Measurements from ENCODE around the gene C1orf74. TPM values are rescaled to one million over a fixed set of nuclear protein-coding genes. Genes with fewer than 3 reads are reported as not detected.

Gene C1orf74
- 1.4 to 1.8 TPM (median 1.4 TPM) in 5 replicates for total RNA-seq (2022; extraction: Qiagen RNA extraction)

DNA sequence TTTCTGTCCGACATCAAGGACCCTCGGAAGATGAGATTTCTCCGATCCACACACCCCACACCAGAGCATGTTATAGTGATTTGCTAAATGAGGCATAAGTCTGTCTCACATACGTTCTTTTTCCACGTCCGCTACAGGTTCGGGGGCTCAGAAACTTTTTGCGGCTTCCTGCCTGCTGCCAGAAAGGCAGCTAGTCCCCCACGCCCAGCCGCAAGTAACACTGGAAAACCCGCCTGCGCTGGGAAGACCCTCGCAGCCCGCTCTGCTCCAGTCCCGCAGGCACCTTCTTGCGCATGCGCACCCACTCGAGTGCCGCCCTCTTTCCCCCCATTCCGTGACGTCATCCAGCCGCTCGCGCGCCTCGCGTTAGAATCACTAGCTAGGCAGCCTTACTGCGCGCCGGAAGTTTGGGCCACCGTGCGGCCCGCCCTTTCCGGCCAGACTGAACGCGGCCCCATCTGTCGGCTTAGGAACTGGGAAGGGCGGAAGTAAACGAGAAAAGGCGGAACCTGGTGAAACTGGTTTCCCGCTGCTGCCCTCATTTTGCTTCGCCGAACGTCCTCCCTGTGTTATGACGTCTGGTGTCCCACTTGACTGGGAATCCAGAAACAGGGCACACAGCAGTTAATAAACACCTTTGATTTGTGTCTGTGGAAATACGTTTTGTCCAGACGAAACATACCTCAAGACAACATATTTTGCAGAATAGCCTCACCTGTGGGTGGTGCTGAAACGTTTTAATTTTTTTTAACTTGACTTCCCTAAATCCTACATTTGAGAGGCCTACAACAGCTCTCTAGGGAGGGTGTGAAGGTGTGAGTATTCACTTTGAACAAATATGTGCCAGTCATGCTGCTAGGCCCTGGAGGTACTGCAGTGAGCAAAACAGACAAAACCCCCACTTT is at the start of gene C1orf74:
C1orf74 (minus strand) TSS at position 295 of the 905 bp plus-strand sequence. CDS start 925 bp downstream, outside the sequence.

DNA sequence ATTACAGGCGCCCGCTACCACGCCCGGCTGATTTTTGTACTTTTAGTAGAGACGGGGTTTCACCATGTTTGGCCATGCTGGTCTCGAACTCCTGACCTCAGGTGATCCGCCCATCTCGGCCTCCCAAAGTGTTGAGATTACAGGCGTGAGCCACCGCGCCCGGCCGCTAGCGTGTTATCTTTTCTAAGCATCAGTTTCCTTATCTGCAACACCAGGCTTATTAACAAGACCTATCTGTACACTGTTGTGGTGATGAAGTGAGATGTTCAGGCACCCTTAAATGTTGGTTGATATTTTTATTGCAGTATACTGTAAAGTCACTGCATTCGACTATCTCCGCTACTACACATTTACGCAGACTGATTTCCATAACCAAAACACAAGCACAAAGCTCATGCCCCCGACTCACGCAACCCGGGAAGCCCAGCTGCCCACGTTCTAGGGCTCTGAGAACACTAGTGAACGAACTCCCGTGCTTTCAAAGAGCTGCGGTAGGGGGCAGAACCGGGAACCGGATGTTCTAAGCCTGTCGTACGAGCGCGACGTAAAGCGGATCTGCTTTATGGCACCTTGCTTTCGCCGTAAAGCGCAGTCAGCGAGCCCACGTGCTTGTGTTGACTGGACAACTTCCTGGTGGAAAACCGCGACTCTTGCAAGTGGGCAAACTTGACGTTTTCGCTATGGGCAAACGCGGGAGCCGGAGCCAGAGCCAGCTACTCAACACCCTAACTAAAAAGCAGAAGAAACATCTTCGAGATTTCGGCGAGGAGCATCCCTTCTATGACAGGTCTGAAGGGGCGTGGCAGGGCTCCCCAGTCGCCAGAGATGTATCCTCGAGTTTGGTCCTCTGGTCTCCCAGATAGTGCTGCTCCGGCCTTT is 43.3 kb upstream of the C1orf74 start, which contains the start of gene UTP25:
UTP25 (plus strand) TSS at position 589 of the 879 bp plus-strand sequence; CDS start at position 681, 92 bp downstream.

DNA sequence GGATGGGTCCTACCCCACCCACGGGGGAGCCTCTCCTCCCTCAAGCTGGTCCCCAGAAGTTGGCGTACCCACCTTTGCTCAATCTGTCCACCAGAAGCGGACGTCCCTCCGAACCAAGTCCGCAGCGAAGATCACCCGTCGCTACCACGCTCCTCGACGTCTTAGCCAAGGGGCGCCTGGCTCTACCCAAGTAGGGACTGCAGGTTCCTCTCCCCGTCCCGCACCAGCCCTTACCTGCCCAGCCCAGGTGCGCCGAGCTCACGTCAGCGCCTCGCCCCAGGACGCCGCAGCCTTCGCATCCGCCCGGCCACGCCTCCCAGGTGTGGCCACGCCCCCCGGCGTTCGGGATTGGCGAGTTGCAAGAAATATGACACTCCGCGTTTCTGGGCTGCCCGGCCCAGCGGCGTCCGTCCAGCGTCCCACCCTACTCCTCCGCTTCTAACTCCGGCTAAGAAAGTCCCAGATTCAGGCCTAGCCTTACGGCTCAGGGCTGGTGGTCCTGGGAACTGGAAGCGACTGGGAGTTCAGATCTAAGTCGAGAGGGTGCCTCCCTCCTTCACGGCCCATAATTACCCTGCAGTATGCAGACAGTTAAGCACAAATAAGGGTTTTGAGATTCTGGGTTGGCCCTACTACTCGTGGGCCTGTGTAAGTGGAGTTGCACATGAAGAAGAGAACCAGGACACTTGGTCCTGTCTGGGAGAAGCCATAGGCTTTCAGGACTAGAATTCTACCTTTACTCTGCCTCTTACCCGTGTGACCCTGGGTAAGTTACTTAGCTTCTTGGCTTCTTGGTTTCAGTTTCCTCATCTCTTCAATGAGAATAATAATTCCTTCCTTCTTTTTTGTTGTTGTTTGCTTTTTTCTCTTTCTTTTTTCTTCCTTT is 21.8 kb upstream of the C1orf74 start, which contains the start of gene IRF6:
IRF6 (minus strand) TSS at position 268 of the 886 bp plus-strand sequence. CDS start 4,729 bp downstream, outside the sequence.

GRCh38 chr1:209755926-209756614 is 28.3 kb downstream of the C1orf74 start, which contains the start of gene TRAF3IP3:
Gene TRAF3IP3 (plus strand): TSS chr1:209756053. CDS start chr1:209760040, 3,987 bp downstream.

Other genes starting within 250 kb of the C1orf74 start
- gene CAMK1G, start 200.8 kb downstream of the C1orf74 start, total RNA-seq (2022; extraction: Qiagen RNA extraction) = 0.17 to 0.36 TPM (median 0.27 TPM) in 5 replicates
- 16.9 to 24.8 TPM (median 20.5 TPM) in 5 replicates for gene LAMB3, start 132.1 kb downstream of the C1orf74 start, total RNA-seq (2022; extraction: Qiagen RNA extraction)
- gene G0S2, start 109.1 kb downstream of the C1orf74 start, total RNA-seq (2022; extraction: Qiagen RNA extraction) = 3.1 to 5.5 TPM (median 4.0 TPM) in 5 replicates
- gene HSD11B1, start 79.7 kb downstream of the C1orf74 start, total RNA-seq (2022; extraction: Qiagen RNA extraction) = 0.39 to 0.63 TPM (median 0.43 TPM) in 5 replicates
- not detected in 5 replicates for gene TRAF3IP3, start 28.5 kb downstream of the C1orf74 start, total RNA-seq (2022; extraction: Qiagen RNA extraction)
- gene IRF6, start 21.6 kb upstream of the C1orf74 start, total RNA-seq (2022; extraction: Qiagen RNA extraction) = 0.14 to 0.22 TPM (median 0.18 TPM) in 5 replicates
- 10.1 to 11.5 TPM (median 11.0 TPM) in 5 replicates for gene UTP25, start 43.4 kb upstream of the C1orf74 start, total RNA-seq (2022; extraction: Qiagen RNA extraction)
- gene SYT14, start 153.7 kb upstream of the C1orf74 start, total RNA-seq (2022; extraction: Qiagen RNA extraction) = 0.05 to 0.10 TPM (median 0.08 TPM) in 4 of 5 replicates, not detected in the other

All from A549 treated with Mapracorat at 1 μM for 4 hours (cell line).